ENCODE data around the gene ZBTB38.

- TF ChIP-seq CTCF (IDR thresholded peaks at IDR 0.05) = no peak
- no peak for TF ChIP-seq ZFX (IDR thresholded peaks at IDR 0.05; ENCODE audit: borderline replicate concordance)
These were observed 12.3 kb upstream of the ZBTB38 start for GRCh38 chr3:141356046-141356445.

All from 22Rv1 (cell line).